H9 (cell line): ENCODE results near the gene TOM1L2. TPM values are rescaled to one million over a fixed set of nuclear protein-coding genes. Genes with fewer than 3 reads are reported as not detected.

Source experiments
- DNase-seq: peaks from one replicate; pipeline ENCODE4 v3.0.0-alpha.2; 2017
- H2AFZ ChIP-seq: one replicate; pipeline ENCODE4 v1.6.1; 2013; ENCODE audit warnings: mild to moderate bottlenecking, low read length, control low read depth, moderate library complexity
- H2AK5ac ChIP-seq: 2 replicates; pipeline ENCODE4 v1.6.1; 2013; ENCODE audit warnings: low read length, control low read depth, mixed read lengths; ENCODE audit not compliant: insufficient read length
- H2BK120ac ChIP-seq: one replicate; pipeline ENCODE4 v1.6.1; 2013; ENCODE audit warnings: low read depth, mild to moderate bottlenecking, low read length, control low read depth, inconsistent platforms; ENCODE audit not compliant: poor library complexity, severe bottlenecking
- H2BK12ac ChIP-seq: 2 replicates; pipeline ENCODE4 v1.6.1; 2013; ENCODE audit warnings: low read length, control low read depth, mixed read lengths, low read depth; ENCODE audit not compliant: insufficient read length
- H2BK15ac ChIP-seq: 2 replicates; pipeline ENCODE4 v1.6.1; 2013; ENCODE audit warnings: low read depth, low read length, control low read depth
- H2BK20ac ChIP-seq: one replicate; pipeline ENCODE4 v1.6.1; 2013; ENCODE audit warnings: low read depth, mild to moderate bottlenecking, low read length, control low read depth, inconsistent platforms; ENCODE audit not compliant: poor library complexity, severe bottlenecking
- H2BK5ac ChIP-seq: 2 replicates; pipeline ENCODE4 v1.6.1; 2013; ENCODE audit warnings: low read length, control low read depth, mixed read lengths; ENCODE audit not compliant: insufficient read length
- H3K14ac ChIP-seq: 2 replicates; pipeline ENCODE4 v1.6.1; 2013; ENCODE audit warnings: low read length, control low read depth; ENCODE audit not compliant: insufficient read depth
- H3K18ac ChIP-seq: 2 replicates; pipeline ENCODE4 v1.6.1; 2013; ENCODE audit warnings: low read depth, mild to moderate bottlenecking, mixed read lengths, low read length, control low read depth; ENCODE audit not compliant: insufficient read length
- H3K23ac ChIP-seq: 2 replicates; pipeline ENCODE4 v1.6.1; 2013; ENCODE audit warnings: low read length, control low read depth, mixed read lengths, low read depth; ENCODE audit not compliant: insufficient read length
- H3K23me2 ChIP-seq: 2 replicates; pipeline ENCODE4 v1.6.1; 2013; ENCODE audit warnings: low read depth, mild to moderate bottlenecking, mixed read lengths, low read length, control low read depth; ENCODE audit not compliant: insufficient read length, poor library complexity, severe bottlenecking
- H3K27ac ChIP-seq: 2 replicates; pipeline ENCODE4 v1.5.1; 2013; ENCODE audit warnings: low read length, control low read depth, mixed read lengths, low read depth; ENCODE audit not compliant: insufficient read length
- H3K27me3 ChIP-seq: 2 replicates; pipeline ENCODE4 v1.6.1; 2013; ENCODE audit warnings: low read length, control low read depth, inconsistent platforms; ENCODE audit not compliant: insufficient read depth
- H3K4ac ChIP-seq: 2 replicates; pipeline ENCODE4 v1.6.1; 2013; ENCODE audit warnings: low read depth, mild to moderate bottlenecking, control low read depth, inconsistent platforms, low read length, moderate library complexity
- H3K4me1 ChIP-seq: 2 replicates; pipeline ENCODE4 v1.6.1; 2013; ENCODE audit warnings: low read length, control low read depth, inconsistent platforms; ENCODE audit not compliant: insufficient read depth
- H3K4me2 ChIP-seq: 2 replicates; pipeline ENCODE4 v1.6.1; 2013; ENCODE audit warnings: low read length, control low read depth, mixed read lengths; ENCODE audit not compliant: insufficient read length, insufficient read depth
- H3K56ac ChIP-seq: 2 replicates; pipeline ENCODE4 v1.6.1; 2013; ENCODE audit warnings: low read depth, mild to moderate bottlenecking, mixed read lengths, low read length, control low read depth; ENCODE audit not compliant: insufficient read length
- H3K79me1 ChIP-seq: 2 replicates; pipeline ENCODE4 v1.6.1; 2013; ENCODE audit warnings: low read depth, mild to moderate bottlenecking, moderate library complexity, low read length, control low read depth, inconsistent platforms; ENCODE audit not compliant: insufficient read depth, poor library complexity, severe bottlenecking
- H3K79me2 ChIP-seq: 2 replicates; pipeline ENCODE4 v1.6.1; 2013; ENCODE audit warnings: low read length, control low read depth, inconsistent platforms; ENCODE audit not compliant: insufficient read depth
- H3K9ac ChIP-seq: 2 replicates; pipeline ENCODE4 v1.6.1; 2013; ENCODE audit warnings: low read length, control low read depth, mixed read lengths; ENCODE audit not compliant: insufficient read length; ENCODE audit errors: extremely low read depth
- H3K9me3 ChIP-seq: one replicate; pipeline ENCODE4 v1.6.1; 2013; ENCODE audit warnings: low read depth, low read length, inconsistent platforms; ENCODE audit not compliant: control insufficient read depth
- H3T11ph ChIP-seq: one replicate; pipeline ENCODE4 v1.6.1; 2013; ENCODE audit warnings: mild to moderate bottlenecking, low read length, control low read depth, inconsistent platforms
- H4K20me1 ChIP-seq: one replicate; pipeline ENCODE4 v1.6.1; 2013; ENCODE audit not compliant: control insufficient read depth, insufficient read length, insufficient read depth
- H4K5ac ChIP-seq: 2 replicates; pipeline ENCODE4 v1.6.1; 2013; ENCODE audit warnings: low read depth, mild to moderate bottlenecking, mixed read lengths, low read length, control low read depth; ENCODE audit not compliant: insufficient read length
- H4K8ac ChIP-seq: replicated peaks from 2 replicates; pipeline ENCODE4 v1.6.1; 2013; ENCODE audit warnings: low read length, control low read depth, mixed read lengths, low read depth; ENCODE audit not compliant: insufficient read length
- H4K91ac ChIP-seq: 2 replicates; pipeline ENCODE4 v1.6.1; 2013; ENCODE audit warnings: low read depth, mild to moderate bottlenecking, moderate library complexity, mixed read lengths, low read length, control low read depth; ENCODE audit not compliant: insufficient read length
- H3K27ac Mint-ChIP-seq, 3 experiments: 2 replicates in 2 of 3; 3 replicates in 1 of 3; pipeline ENCODE4 v1.8.0; 2020 to 2021; ENCODE audit warnings: mixed read lengths in 3 of 3, mild to moderate bottlenecking in 1 of 3, moderate library complexity in 1 of 3
- H3K27me3 Mint-ChIP-seq: 2 replicates; pipeline ENCODE4 v1.8.0; 2021; ENCODE audit warnings: low read depth, mild to moderate bottlenecking, moderate library complexity, mixed read lengths
- H3K36me3 Mint-ChIP-seq, 3 experiments: 2 replicates in 2 of 3; 3 replicates in 1 of 3; pipeline ENCODE4 v1.8.0; 2020 to 2021; ENCODE audit warnings: low read depth in 3 of 3, mixed read lengths in 3 of 3; ENCODE audit not compliant: insufficient read depth in 1 of 3
- H3K4me1 Mint-ChIP-seq, 2 experiments: 2 replicates each; pipeline ENCODE4 v1.8.0; 2020; ENCODE audit warnings: mixed read lengths in 2 of 2
- H3K4me3 Mint-ChIP-seq, 2 experiments: 2 replicates in 1 of 2; 3 replicates in 1 of 2; pipeline ENCODE4 v1.8.0; 2020 to 2021; ENCODE audit warnings: mild to moderate bottlenecking in 2 of 2, mixed read lengths in 2 of 2, moderate library complexity in 1 of 2
- H3K9me3 Mint-ChIP-seq, 2 experiments: 2 replicates in 1 of 2; 3 replicates in 1 of 2; pipeline ENCODE4 v1.8.0; 2020; ENCODE audit warnings: mild to moderate bottlenecking in 2 of 2, mixed read lengths in 2 of 2, moderate library complexity in 1 of 2
- WGBS: extraction: QIAGEN DNeasy Blood & Tissue Kit; methylation state at CpG from one replicate; pipeline ENCODE4 v1.1.7; 2013; ENCODE audit warnings: missing lambda C conversion rate, low lambda C conversion rate, mixed read lengths; ENCODE audit not compliant: insufficient read length; ENCODE audit errors: extremely low coverage; 5-methylcytosine and 5-hydroxymethylcytosine counted together
- total RNA-seq: library from RNA; stranded (reverse); gene quantifications from 2 replicates; pipeline ENCODE4 v1.2.1, GENCODE V29; 2021
- TF ChIP-seq, protein P1 (sequence below): fragments of 200-600 bp; sonication (generic); conservative IDR thresholded peaks from 3 replicates; pipeline ENCODE4 v1.8.0; 2021; ENCODE audit warnings: antibody characterized with exemption, mild to moderate bottlenecking

Gene TOM1L2
- total RNA-seq, 1 experiment from 2014 or later: 4.6 TPM

DNA sequence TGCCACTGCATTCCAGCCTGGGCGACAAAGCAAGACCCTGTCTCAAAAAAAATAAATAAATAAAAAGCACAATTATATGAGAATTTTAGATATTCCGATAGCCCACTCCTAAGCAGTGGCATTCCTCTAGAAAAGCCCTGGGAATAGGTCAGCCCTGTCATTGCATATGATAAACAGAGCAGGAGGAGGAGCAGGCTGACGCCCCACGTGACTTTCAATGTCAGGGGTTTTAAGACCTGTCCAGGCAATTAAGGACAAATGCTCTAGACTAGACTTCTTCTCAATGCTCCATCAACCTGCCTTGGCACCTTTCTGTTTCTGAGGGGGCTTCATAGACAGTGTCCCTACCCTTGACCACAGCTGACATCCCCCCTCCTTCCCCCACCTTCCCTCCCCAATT, 7.5 kb downstream of the TOM1L2 start:
- Histone ChIP-seq H4K8ac (no peak overlapping the region), H3K9me3 (no peaks in the 10 kb centered on the region), H2BK5ac (no peak overlapping the region), H3K14ac (no peak overlapping the region), H3K4me1 (no peaks in the 10 kb centered on the region), H3K79me1 (no peaks in the 10 kb centered on the region), H2AFZ (no peak overlapping the region), H2BK20ac (no peak overlapping the region), H3K79me2 (no peaks in the 10 kb centered on the region), H2BK15ac (no peak overlapping the region), H3K9ac (no peak overlapping the region), H3K4ac (no peak overlapping the region), H4K20me1 (no peaks in the 10 kb centered on the region), H3T11ph (no peak overlapping the region), H3K23ac (no peak overlapping the region), H3K18ac (no peak overlapping the region), H3K27ac (no peak overlapping the region), H4K91ac (no peak overlapping the region), H2BK120ac (no peak overlapping the region), H3K4me2 (no peak overlapping the region), H3K56ac (no peak overlapping the region), H2BK12ac (no peak overlapping the region), H4K5ac (no peak overlapping the region), H2AK5ac (no peak overlapping the region), H3K23me2 (no peaks in the 10 kb centered on the region), H3K27me3 (no peaks in the 10 kb centered on the region)
- TF ChIP-seq, protein P1, sequence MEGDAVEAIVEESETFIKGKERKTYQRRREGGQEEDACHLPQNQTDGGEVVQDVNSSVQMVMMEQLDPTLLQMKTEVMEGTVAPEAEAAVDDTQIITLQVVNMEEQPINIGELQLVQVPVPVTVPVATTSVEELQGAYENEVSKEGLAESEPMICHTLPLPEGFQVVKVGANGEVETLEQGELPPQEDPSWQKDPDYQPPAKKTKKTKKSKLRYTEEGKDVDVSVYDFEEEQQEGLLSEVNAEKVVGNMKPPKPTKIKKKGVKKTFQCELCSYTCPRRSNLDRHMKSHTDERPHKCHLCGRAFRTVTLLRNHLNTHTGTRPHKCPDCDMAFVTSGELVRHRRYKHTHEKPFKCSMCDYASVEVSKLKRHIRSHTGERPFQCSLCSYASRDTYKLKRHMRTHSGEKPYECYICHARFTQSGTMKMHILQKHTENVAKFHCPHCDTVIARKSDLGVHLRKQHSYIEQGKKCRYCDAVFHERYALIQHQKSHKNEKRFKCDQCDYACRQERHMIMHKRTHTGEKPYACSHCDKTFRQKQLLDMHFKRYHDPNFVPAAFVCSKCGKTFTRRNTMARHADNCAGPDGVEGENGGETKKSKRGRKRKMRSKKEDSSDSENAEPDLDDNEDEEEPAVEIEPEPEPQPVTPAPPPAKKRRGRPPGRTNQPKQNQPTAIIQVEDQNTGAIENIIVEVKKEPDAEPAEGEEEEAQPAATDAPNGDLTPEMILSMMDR: no peak
- no CpG with 5 or more reads among the region's 4 CpGs for WGBS
- Mint-ChIP-seq H3K4me1 (peaks cover 2 to 5% of the 10 kb centered on the region in 2 experiments; a peak in 2 of 4 replicates), H3K27me3 (no peaks in the 10 kb centered on the region), H3K27ac (no peak overlapping the region), H3K36me3 (no peaks in the 10 kb centered on the region), H3K9me3 (no peaks in the 10 kb centered on the region), H3K4me3 (no peak overlapping the region)
- DNase-seq: no peak
